ENCODE data around the gene DDA1. TPM values are rescaled to one million over a fixed set of nuclear protein-coding genes. Genes with fewer than 3 reads are reported as not detected.

Gene DDA1
- total and polyA plus RNA-seq, 2 of the 13 experiments (the other 11 are each of a cell fraction or from before 2014, with no cell fraction given): 24.5 to 26.0 TPM

GRCh38 chr19:17348700-17349099 lies 39.3 kb downstream of the DDA1 start:
- POLR2A ChIA-PET: interaction anchor here (1.6 kb wide), 1 partner anchor 11 kb away, joined by 5 read pairs; the partner anchor contains the start of gene GTPBP3
- no TSS peak for BruUV-seq (replicated peaks)
- no peaks in the 10 kb centered on the region for H3K9me3 ChIP-seq (ENCODE audit: low read length)
- DNase-seq (ENCODE audit: low spot score) (peak; percentile 42), ATAC-seq (peak; percentile 16; the same call in 1 of the 3 replicates), FAIRE-seq (no peak)
- CTCF ChIA-PET (ENCODE audit: low intra/inter-chr PET ratio, low total read pairs): interaction anchor here (4.2 kb wide), 1 partner anchor 37 kb away, joined by 49 read pairs; no protein-coding TSS in a partner anchor
- H3K4me3 ChIP-seq (replicated peaks in 1 of 3; ENCODE audit: insufficient read depth in 1 of 3, low read depth in 2 of 3, low read length in 3 of 3): no peak overlapping the region
- intact Hi-C loops (cut with micrococcal nuclease; ENCODE audit: unreplicated experiment) (loop anchor here (10.0 kb wide), 1 partner anchor 116 kb away; the partner anchor contains the start of gene NXNL1), in situ Hi-C loops (cut with HindIII; ENCODE audit: extremely low pct_ligation_motif_present, low pct_unique_long_range_greater_than_20kb) (loop anchor here (5.0 kb wide), 1 partner anchor 39 kb away; no protein-coding TSS in a partner anchor)
- H3K79me2 ChIP-seq (ENCODE audit: insufficient read depth, low read length): no peaks in the 10 kb centered on the region
- H3K27ac ChIP-seq (ENCODE audit: extremely low read length, insufficient read depth, low read length): no peak overlapping the region
- no peaks in the 10 kb centered on the region for H3K36me3 ChIP-seq (replicated peaks in 1 of 2; ENCODE audit: control insufficient read depth in 1 of 2, insufficient read depth in 2 of 2, low read length in 2 of 2)
- no peak overlapping the region for H3K9ac ChIP-seq (ENCODE audit: insufficient read depth, low read depth, low read length)
- H3K4me1 ChIP-seq (ENCODE audit: insufficient read depth, low read length): peaks cover 19% of the 10 kb centered on the region; the same call in 1 of the 2 replicates
- H3K4me2 ChIP-seq (ENCODE audit: low read depth, low read length): peak overlapping the region; percentile 33; the same call in 1 of the 2 replicates
- no peak overlapping the region for H2AFZ ChIP-seq (ENCODE audit: low read length)
- H3K27me3 ChIP-seq (ENCODE audit: control insufficient read depth in 1 of 2, insufficient read depth in 2 of 2, low read length in 2 of 2): peaks cover 1 to 28% of the 10 kb centered on the region in 2 experiments; a peak in 3 of 5 replicates
- no peaks in the 10 kb centered on the region for H4K20me1 ChIP-seq (ENCODE audit: insufficient read depth, low read length)
- WGBS (ENCODE audit: low lambda C conversion rate): 2% methylated on average over 7 of the region's 12 CpGs
- TF ChIP-seq SRSF4 (IDR thresholded peaks at IDR 0.05; ENCODE audit: low read depth, low read length, poor library complexity, severe bottlenecking): no peak
- TF ChIP-seq MYPOP (CRISPR knock-in tag; IDR thresholded peaks at IDR 0.05): no peak
- no peak for TF ChIP-seq ZNF772 (CRISPR knock-in tag; IDR thresholded peaks at IDR 0.05)
- no peak for TF ChIP-seq ZNF839 (CRISPR knock-in tag; IDR thresholded peaks at IDR 0.05; ENCODE audit: borderline replicate concordance)
- TF ChIP-seq ZNF230 (CRISPR knock-in tag; IDR thresholded peaks at IDR 0.05): no peak
- no peak for TF ChIP-seq SMAD1 (CRISPR knock-in tag; IDR thresholded peaks at IDR 0.05; ENCODE audit: borderline replicate concordance, low read depth)
- TF ChIP-seq ZNF75D (CRISPR knock-in tag; IDR thresholded peaks at IDR 0.05; ENCODE audit: borderline replicate concordance): no peak
- TF ChIP-seq ZNF317 (CRISPR knock-in tag; IDR thresholded peaks at IDR 0.05): no peak
- TF ChIP-seq ZNF343 (CRISPR knock-in tag; IDR thresholded peaks at IDR 0.05): no peak
- TF ChIP-seq TAF15 (IDR thresholded peaks at IDR 0.05; ENCODE audit: low read depth, low read length, poor library complexity, severe bottlenecking): no peak
- TF ChIP-seq ZFP41 (CRISPR knock-in tag; IDR thresholded peaks at IDR 0.05; ENCODE audit: borderline replicate concordance): no peak
- TF ChIP-seq HIVEP1 (CRISPR knock-in tag; IDR thresholded peaks at IDR 0.05): no peak
- TF ChIP-seq SPEN (CRISPR knock-in tag; IDR thresholded peaks at IDR 0.05; ENCODE audit: low read depth): no peak
- no peak for TF ChIP-seq ZNF30 (CRISPR knock-in tag; IDR thresholded peaks at IDR 0.05)
- no peak for TF ChIP-seq BRCA1 (CRISPR knock-in tag; IDR thresholded peaks at IDR 0.05)
- TF ChIP-seq ZNF101 (CRISPR knock-in tag; IDR thresholded peaks at IDR 0.05; ENCODE audit: borderline replicate concordance, low read depth): no peak
- TF ChIP-seq ZNF709 (CRISPR knock-in tag; IDR thresholded peaks at IDR 0.05): no peak
- TF ChIP-seq SOX6 (IDR thresholded peaks at IDR 0.05): no peak
- TF ChIP-seq SOX6 (CRISPR knock-in tag; IDR thresholded peaks at IDR 0.05): 0 out of 2 replicates have a peak, but pooled peaks have one; percentile 10
- TF ChIP-seq, protein P1, sequence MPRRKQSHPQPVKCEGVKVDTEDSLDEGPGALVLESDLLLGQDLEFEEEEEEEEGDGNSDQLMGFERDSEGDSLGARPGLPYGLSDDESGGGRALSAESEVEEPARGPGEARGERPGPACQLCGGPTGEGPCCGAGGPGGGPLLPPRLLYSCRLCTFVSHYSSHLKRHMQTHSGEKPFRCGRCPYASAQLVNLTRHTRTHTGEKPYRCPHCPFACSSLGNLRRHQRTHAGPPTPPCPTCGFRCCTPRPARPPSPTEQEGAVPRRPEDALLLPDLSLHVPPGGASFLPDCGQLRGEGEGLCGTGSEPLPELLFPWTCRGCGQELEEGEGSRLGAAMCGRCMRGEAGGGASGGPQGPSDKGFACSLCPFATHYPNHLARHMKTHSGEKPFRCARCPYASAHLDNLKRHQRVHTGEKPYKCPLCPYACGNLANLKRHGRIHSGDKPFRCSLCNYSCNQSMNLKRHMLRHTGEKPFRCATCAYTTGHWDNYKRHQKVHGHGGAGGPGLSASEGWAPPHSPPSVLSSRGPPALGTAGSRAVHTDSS (CRISPR knock-in tag; conservative IDR thresholded peaks at IDR 0.05): no peak
- TF ChIP-seq ZNF33A (CRISPR knock-in tag; IDR thresholded peaks at IDR 0.05; ENCODE audit: borderline replicate concordance): no peak
- no peak for TF ChIP-seq PBX3 (CRISPR knock-in tag; IDR thresholded peaks at IDR 0.05; ENCODE audit: borderline replicate concordance)
- no peak for TF ChIP-seq ZNF616 (CRISPR knock-in tag; IDR thresholded peaks at IDR 0.05; ENCODE audit: low read depth)
